Caco-2 (cell line): ENCODE data around the gene CCDC82. TPM values are rescaled to one million over a fixed set of nuclear protein-coding genes. Genes with fewer than 3 reads are reported as not detected.

Experiments
- BruUV-seq: library from RNA; stranded (reverse); fragments of 400-500 nt; replicated peaks from 2 replicates; lab custom pipeline; 2021; lab: Mats Ljungman, UMichigan
- CTCF ChIA-PET: fragments of 300-600 bp; sonication (Branson Sonifier 250); formaldehyde crosslinking; loops from one replicate; lab custom pipeline; 2022; ENCODE audit warnings: antibody characterized with exemption; lab: Charles Lee
- POLR2A ChIA-PET: fragments of 300-600 bp; sonication (Branson Sonifier 250); formaldehyde crosslinking; loops from one replicate; lab custom pipeline; 2022; ENCODE audit warnings: antibody characterized with exemption; lab: Charles Lee
- DNase-seq, 2 experiments: peaks; one replicate each; pipeline versions ENCODE4 v3.0.0 to v3.0.0-alpha.2; 2020 to 2022
- H3K27me3 ChIP-seq: replicated peaks from 2 replicates; pipeline ENCODE4 v1.6.0; 2011; ENCODE audit warnings: low read length; ENCODE audit not compliant: control insufficient read depth, insufficient read depth
- H3K36me3 ChIP-seq: 2 replicates; pipeline ENCODE4 v1.5.1; 2011; ENCODE audit warnings: low read length; ENCODE audit not compliant: control insufficient read depth, insufficient read depth
- H3K4me1 ChIP-seq: fragments of 250-450 bp; sonication (Bioruptor Pico); 2 replicates; pipeline ENCODE4 v1.5.1; 2020; ENCODE audit warnings: mild to moderate bottlenecking
- H3K4me3 ChIP-seq: 2 replicates; pipeline ENCODE4 v1.5.1; 2011; ENCODE audit warnings: low read depth, mild to moderate bottlenecking, control low read depth, low read length
- H3K9me3 ChIP-seq: fragments of 250-450 bp; sonication (Bioruptor Pico); 2 replicates; pipeline ENCODE4 v1.5.1; 2020; ENCODE audit warnings: mild to moderate bottlenecking, moderate library complexity
- H3K27ac Mint-ChIP-seq: one replicate; pipeline ENCODE4 v1.8.0; 2022; ENCODE audit warnings: mixed read lengths; ENCODE audit not compliant: unreplicated experiment
- H3K27me3 Mint-ChIP-seq: one replicate; pipeline ENCODE4 v1.8.0; 2022; ENCODE audit warnings: mixed read lengths; ENCODE audit not compliant: insufficient read depth, unreplicated experiment
- H3K36me3 Mint-ChIP-seq: one replicate; pipeline ENCODE4 v1.8.0; 2022; ENCODE audit warnings: mild to moderate bottlenecking, mixed read lengths; ENCODE audit not compliant: insufficient read depth, unreplicated experiment
- H3K4me1 Mint-ChIP-seq: one replicate; pipeline ENCODE4 v1.8.0; 2022; ENCODE audit warnings: low read depth, mixed read lengths; ENCODE audit not compliant: unreplicated experiment
- H3K4me3 Mint-ChIP-seq: one replicate; pipeline ENCODE4 v1.8.0; 2022; ENCODE audit warnings: mild to moderate bottlenecking, moderate library complexity, mixed read lengths; ENCODE audit not compliant: unreplicated experiment
- H3K9me3 Mint-ChIP-seq: one replicate; pipeline ENCODE4 v1.8.0; 2022; ENCODE audit warnings: mixed read lengths; ENCODE audit not compliant: unreplicated experiment
- CTCF ChIP-seq, 2 experiments: fragments of 200-600 bp in 1 of 2; IDR thresholded peaks; 1 replicate in 1 of 2; 2 replicates in 1 of 2; pipeline versions ENCODE4 v1.5.1 to v1.8.0; 2011 to 2022; ENCODE audit warnings: antibody characterized with exemption in 1 of 2, control low read depth in 1 of 2, inconsistent platforms in 1 of 2, low read depth in 1 of 2, low read length in 1 of 2, mild to moderate bottlenecking in 1 of 2, moderate library complexity in 1 of 2; ENCODE audit not compliant: insufficient read depth in 1 of 2, severe bottlenecking in 1 of 2, unreplicated experiment in 1 of 2
- intact Hi-C: fragments of 100-400 bp; cut with micrococcal nuclease; formaldehyde crosslinking; loops from one replicate; pipeline ENCODE4 v1.10.0; 2022; ENCODE audit not compliant: unreplicated experiment
- total RNA-seq: library from RNA; stranded (reverse); gene quantifications from 2 replicates; pipeline ENCODE4 v1.2.3, GENCODE V29; 2022

CCDC82 gene
- total RNA-seq, 1 experiment from 2014 or later = 38.2 TPM

DNA sequence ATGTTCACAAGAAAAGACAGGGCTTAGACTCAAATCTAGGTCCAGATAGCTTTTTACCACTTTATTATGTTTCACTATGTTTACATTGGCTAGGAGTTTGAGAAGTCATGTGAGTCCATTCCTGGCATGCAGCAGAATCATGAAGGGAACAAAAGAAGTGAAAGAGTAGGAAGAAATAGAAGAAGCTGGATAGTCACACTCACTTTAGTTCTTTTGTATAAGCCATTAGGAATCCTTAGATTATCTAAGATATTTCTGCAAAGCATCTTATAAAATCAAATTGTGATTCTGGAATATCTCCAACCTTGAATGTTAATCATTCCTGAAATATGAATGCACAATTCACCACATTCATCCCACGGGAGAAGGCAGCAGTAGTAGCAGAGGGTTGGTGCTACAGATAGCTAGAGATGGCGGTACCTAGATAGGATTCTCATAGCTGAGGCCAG lies 78.6 kb downstream of the CCDC82 start:
- POLR2A ChIA-PET = no interaction called here
- Mint-ChIP-seq H3K4me3 (no peak overlapping the region), H3K27ac (no peak overlapping the region), H3K36me3 (no peaks in the 10 kb centered on the region), H3K27me3 (no peaks in the 10 kb centered on the region), H3K9me3 (peaks cover 9% of the 10 kb centered on the region), H3K4me1 (peaks cover 45% of the 10 kb centered on the region)
- no TSS peak for BruUV-seq
- Histone ChIP-seq H3K4me3 (no peak overlapping the region), H3K27me3 (no peaks in the 10 kb centered on the region), H3K9me3 (0 out of 2 replicates have a peak, but pooled peaks cover 7% of the 10 kb centered on the region), H3K4me1 (peaks cover 42% of the 10 kb centered on the region), H3K36me3 (peaks cover 1% of the 10 kb centered on the region; the same call in 1 of the 2 replicates)
- CTCF ChIA-PET = interaction anchor here (2.1 kb wide), 1 partner anchor 32 kb away, joined by 10 read pairs; the partner anchor contains the start of gene MAML2
- DNase-seq = no peak
- TF ChIP-seq CTCF (IDR thresholded peaks at IDR 0.05; ENCODE audit: insufficient read depth in 1 of 2, low read depth in 1 of 2, low read length in 1 of 2, severe bottlenecking in 1 of 2, unreplicated experiment in 1 of 2) = no peak
- intact Hi-C loops = loop anchor here (1.0 kb wide), 1 partner anchor 10 kb away; no protein-coding TSS in a partner anchor

GRCh38 chr11:96310236-96310635 lies 79.5 kb downstream of the CCDC82 start:
- peaks cover 41% of the 10 kb centered on the region for H3K4me1 ChIP-seq
- no peak for TF ChIP-seq CTCF (IDR thresholded peaks at IDR 0.05; ENCODE audit: insufficient read depth in 1 of 2, low read depth in 1 of 2, low read length in 1 of 2, severe bottlenecking in 1 of 2, unreplicated experiment in 1 of 2)
- no peaks in the 10 kb centered on the region for H3K36me3 ChIP-seq
- ChIA-PET POLR2A (no interaction called here), CTCF (interaction anchor here (2.1 kb wide), 1 partner anchor 33 kb away, joined by 10 read pairs; the partner anchor contains the start of gene MAML2)
- peaks cover 2% of the 10 kb centered on the region for H3K9me3 Mint-ChIP-seq
- no peak overlapping the region for H3K27ac Mint-ChIP-seq
- H3K9me3 ChIP-seq = 0 out of 2 replicates have a peak, but pooled peaks cover 6% of the 10 kb centered on the region
- no peak overlapping the region for H3K4me3 ChIP-seq
- H3K4me1 Mint-ChIP-seq = peaks cover 45% of the 10 kb centered on the region
- no peaks in the 10 kb centered on the region for H3K27me3 Mint-ChIP-seq
- intact Hi-C loops = no loop called here
- no peaks in the 10 kb centered on the region for H3K27me3 ChIP-seq
- no peak overlapping the region for H3K4me3 Mint-ChIP-seq
- no peak for DNase-seq
- H3K36me3 Mint-ChIP-seq = no peaks in the 10 kb centered on the region
- no TSS peak for BruUV-seq

- ChIA-PET CTCF (interaction anchor here (2.1 kb wide), 1 partner anchor 34 kb away, joined by 10 read pairs; the partner anchor contains the start of gene MAML2), POLR2A (interaction anchor here (0.6 kb wide), 1 partner anchor 241 kb away, joined by 5 read pairs; no protein-coding TSS in a partner anchor)
- Histone ChIP-seq H3K4me1 (peaks cover 35% of the 10 kb centered on the region), H3K27me3 (no peaks in the 10 kb centered on the region), H3K9me3 (0 out of 2 replicates have a peak, but pooled peaks cover under 1% of the 10 kb centered on the region), H3K4me3 (no peak overlapping the region), H3K36me3 (no peaks in the 10 kb centered on the region)
- Mint-ChIP-seq H3K27me3 (no peaks in the 10 kb centered on the region), H3K9me3 (no peaks in the 10 kb centered on the region), H3K27ac (peak overlapping the region; percentile 28), H3K4me3 (no peak overlapping the region), H3K36me3 (no peaks in the 10 kb centered on the region), H3K4me1 (peaks cover 40% of the 10 kb centered on the region)
- no TSS peak for BruUV-seq
- intact Hi-C loops = loop anchor here (2.0 kb wide), 1 partner anchor 33 kb away; the partner anchor contains the start of gene MAML2
- no peak for TF ChIP-seq CTCF (IDR thresholded peaks at IDR 0.05; ENCODE audit: insufficient read depth in 1 of 2, low read depth in 1 of 2, low read length in 1 of 2, severe bottlenecking in 1 of 2, unreplicated experiment in 1 of 2)
- DNase-seq = no peak
Measured at GRCh38 chr11:96309643-96310017, 80.1 kb downstream of the CCDC82 start.
